HCT116 (cell line): ENCODE results near the gene SCYGR4. TPM values are rescaled to one million over a fixed set of nuclear protein-coding genes. Genes with fewer than 3 reads are reported as not detected.

Experiments
- ATAC-seq: fragments of 200-7000 bp; cut with Tn5 transposase; 2 replicates; pipeline ENCODE4 v1.9.1; 2020; ENCODE audit warnings: mild to moderate bottlenecking, moderate library complexity
- BruUV-seq: library from RNA; stranded (reverse); fragments of 400-500 nt; replicated peaks from 2 replicates; lab custom pipeline; 2021; lab: Mats Ljungman, UMichigan
- CTCF ChIA-PET: fragments of 300-600 bp; sonication (Branson Sonifier 250); formaldehyde crosslinking; loops from one replicate; lab custom pipeline; 2021; ENCODE audit warnings: antibody characterized with exemption; lab: Charles Lee
- POLR2A ChIA-PET: fragments of 300-600, 350-600 bp; sonication (Branson Sonifier 250); formaldehyde crosslinking; loops from one replicate; lab custom pipeline; 2021; ENCODE audit warnings: antibody characterized with exemption; lab: Charles Lee
- RAD21 ChIA-PET, 2 experiments: fragments of 300-600 bp; sonication (Branson Sonifier 250); formaldehyde crosslinking; loops; one replicate each; lab custom pipeline; 2023; ENCODE audit warnings: low total read pairs in 2 of 2; ENCODE audit not compliant: uncharacterized antibody in 2 of 2, unreplicated experiment in 2 of 2, low non-redundant PET in 1 of 2; lab: Charles Lee
- DNase-seq: peaks from one replicate; pipeline ENCODE4 v3.0.0-alpha.2; 2010; ENCODE audit warnings: low read depth, low spot score
- H2AFZ ChIP-seq: fragments of 200-600 bp; shearing (Covaris generic), sonication (generic); 2 replicates; pipeline ENCODE4 v1.6.1; 2017; ENCODE audit warnings: low read depth, mixed run types, mixed read lengths, antibody characterized with exemption, low read length; ENCODE audit not compliant: poor library complexity, severe bottlenecking
- H3K27ac ChIP-seq: 2 replicates; pipeline ENCODE4 v1.5.1; 2012; ENCODE audit warnings: low read depth, low read length
- H3K27me3 ChIP-seq: fragments of 200-600 bp; sonication (generic); 2 replicates; pipeline ENCODE4 v1.6.1; 2016; ENCODE audit warnings: mixed run types, low read length, mixed read lengths; ENCODE audit not compliant: insufficient read depth
- H3K36me3 ChIP-seq, 2 experiments: fragments of 200-500 bp in 1 of 2; fragments of 200-600 bp in 1 of 2; sonication (Bioruptor generic) in 1 of 2; sonication (generic) in 1 of 2; 2 replicates each; pipeline versions ENCODE4 v1.5.1 to v1.6.1; 2014 to 2016; ENCODE audit warnings: low read length in 2 of 2, inconsistent platforms in 1 of 2, mixed read lengths in 1 of 2, mixed run types in 1 of 2; ENCODE audit not compliant: insufficient read depth in 2 of 2, control insufficient read depth in 1 of 2
- H3K4me1 ChIP-seq, 2 experiments: fragments of 200-600 bp in 1 of 2; sonication (generic) in 1 of 2; 2 replicates each; pipeline versions ENCODE4 v1.5.1 to v1.6.1; 2012 to 2017; ENCODE audit warnings: low read length in 2 of 2, inconsistent platforms in 1 of 2, mild to moderate bottlenecking in 1 of 2, mixed read lengths in 1 of 2, mixed run types in 1 of 2, moderate library complexity in 1 of 2; ENCODE audit not compliant: insufficient read depth in 2 of 2, control insufficient read depth in 1 of 2
- H3K4me2 ChIP-seq: fragments of 200-600 bp; sonication (generic); 2 replicates; pipeline ENCODE4 v1.6.1; 2017; ENCODE audit warnings: mixed run types, low read length, mixed read lengths
- H3K4me3 ChIP-seq, 2 experiments: fragments of 200-600 bp in 1 of 2; sonication (generic) in 1 of 2; replicated peaks in 1 of 2; 2 replicates each; pipeline ENCODE4 v1.5.1; 2011 to 2016; ENCODE audit warnings: low read length in 2 of 2, control low read depth in 1 of 2, low read depth in 1 of 2, mild to moderate bottlenecking in 1 of 2, mixed read lengths in 1 of 2, mixed run types in 1 of 2
- H3K79me2 ChIP-seq: fragments of 200-600 bp; sonication (generic); 2 replicates; pipeline ENCODE4 v1.6.1; 2017; ENCODE audit warnings: mild to moderate bottlenecking, mixed run types, low read length, moderate library complexity, mixed read lengths; ENCODE audit not compliant: insufficient read depth
- H3K9ac ChIP-seq: fragments of 200-600 bp; sonication (generic); 2 replicates; pipeline ENCODE4 v1.6.1; 2016; ENCODE audit warnings: low read length, mixed read lengths
- H3K9me2 ChIP-seq: fragments of 200-600 bp; sonication (generic), shearing (Covaris generic); 2 replicates; pipeline ENCODE4 v1.6.1; 2017; ENCODE audit warnings: mixed run types, mild to moderate bottlenecking, moderate library complexity; ENCODE audit not compliant: insufficient read depth
- H3K9me3 ChIP-seq, 2 experiments: fragments of 200-500 bp in 1 of 2; fragments of 200-600 bp in 1 of 2; sonication (Bioruptor generic) in 1 of 2; sonication (generic) in 1 of 2; 2 replicates each; pipeline ENCODE4 v1.6.1; 2014 to 2017; ENCODE audit warnings: low read length in 2 of 2, mixed read lengths in 2 of 2, inconsistent platforms in 1 of 2, low read depth in 1 of 2, mild to moderate bottlenecking in 1 of 2, mixed run types in 1 of 2, moderate library complexity in 1 of 2; ENCODE audit not compliant: control insufficient read depth in 1 of 2, insufficient read depth in 1 of 2
- H4K20me1 ChIP-seq: fragments of 200-600 bp; sonication (generic), shearing (Covaris generic); 2 replicates; pipeline ENCODE4 v1.6.1; 2017; ENCODE audit warnings: mixed run types, mild to moderate bottlenecking, moderate library complexity; ENCODE audit not compliant: insufficient read depth
- ATF3 ChIP-seq: IDR thresholded peaks from 2 replicates; pipeline ENCODE4 v1.6.1; 2012
- CBX3 ChIP-seq: IDR thresholded peaks from 2 replicates; pipeline ENCODE4 v1.6.1; 2012; ENCODE audit warnings: low read depth
- CEBPB ChIP-seq: IDR thresholded peaks from 2 replicates; pipeline ENCODE4 v1.6.1; 2012; ENCODE audit warnings: low read depth
- CTCF ChIP-seq, 3 experiments: fragments of 200-600 bp in 1 of 3; sonication (generic) in 1 of 3; IDR thresholded peaks in 2 of 3; conservative IDR thresholded peaks in 1 of 3; 2 replicates each; pipeline ENCODE4 v1.5.1; 2012 to 2017; ENCODE audit warnings: low read depth in 2 of 3, low read length in 2 of 3, antibody characterized with exemption in 1 of 3, borderline replicate concordance in 1 of 3, control low read depth in 1 of 3, mild to moderate bottlenecking in 1 of 3, mixed read lengths in 1 of 3, mixed run types in 1 of 3, moderate library complexity in 1 of 3; ENCODE audit not compliant: insufficient read depth in 1 of 3
- ELF1 ChIP-seq: IDR thresholded peaks from 2 replicates; pipeline ENCODE4 v1.6.1; 2012; ENCODE audit warnings: low read depth, borderline replicate concordance
- JUND ChIP-seq: IDR thresholded peaks from 2 replicates; pipeline ENCODE4 v1.6.1; 2012
- RAD21 ChIP-seq: IDR thresholded peaks from 2 replicates; pipeline ENCODE4 v1.6.1; 2012; ENCODE audit warnings: low read depth, mild to moderate bottlenecking
- SIN3A ChIP-seq: IDR thresholded peaks from 2 replicates; pipeline ENCODE4 v1.6.1; 2012; ENCODE audit warnings: low read depth
- TCF7L2 ChIP-seq: IDR thresholded peaks from 2 replicates; pipeline ENCODE4 v1.7.0; 2011; ENCODE audit warnings: borderline replicate concordance, inconsistent platforms; ENCODE audit not compliant: insufficient read depth, insufficient read length; ENCODE audit errors: extremely low read depth
- ZBTB33 ChIP-seq: IDR thresholded peaks from 2 replicates; pipeline ENCODE4 v1.6.1; 2011; ENCODE audit warnings: mild to moderate bottlenecking, low read length, moderate library complexity; ENCODE audit not compliant: insufficient replicate concordance; ENCODE audit errors: extremely low read depth
- intact Hi-C: fragments of 100-400 bp; cut with micrococcal nuclease; formaldehyde crosslinking; loops from 2 replicates; pipeline ENCODE4 v1.10.0; 2022
- total RNA-seq: library from RNA; stranded (reverse); gene quantifications from one replicate; pipeline ENCODE4 v1.2.1, GENCODE V29; 2021; ENCODE audit not compliant: unreplicated experiment

The SCYGR4 gene
- total RNA-seq, 1 experiment from 2014 or later = not detected

- TF ChIP-seq CTCF (IDR thresholded peaks at IDR 0.05 in 2 of 3, conservative IDR thresholded peaks at IDR 0.05 in 1 of 3; ENCODE audit: borderline replicate concordance in 1 of 3, insufficient read depth in 1 of 3, low read depth in 2 of 3, low read length in 2 of 3) = no peak
Measured at GRCh38 chr2:227634201-227634600, 16.9 kb downstream of the SCYGR4 start (continued).

- no peaks in the 10 kb centered on the region for H3K79me2 ChIP-seq
- no peaks in the 10 kb centered on the region for H3K4me1 ChIP-seq
- ATAC-seq (no peak), DNase-seq (no peak)
- H3K27ac ChIP-seq = no peak overlapping the region
- POLR2A ChIA-PET = no interaction called here
- no peak overlapping the region for H3K4me3 ChIP-seq
- TF ChIP-seq RAD21 = no peak
- H3K4me2 ChIP-seq = no peak overlapping the region
- no peaks in the 10 kb centered on the region for H3K9me2 ChIP-seq
- CTCF ChIA-PET = no interaction called here
- H3K36me3 ChIP-seq = no peaks in the 10 kb centered on the region
- intact Hi-C loops = no loop called here
- H2AFZ ChIP-seq = no peak overlapping the region
- H4K20me1 ChIP-seq = no peaks in the 10 kb centered on the region
- H3K27me3 ChIP-seq = no peaks in the 10 kb centered on the region
- no TSS peak for BruUV-seq
- H3K9ac ChIP-seq = no peak overlapping the region
- H3K9me3 ChIP-seq = no peaks in the 10 kb centered on the region
- RAD21 ChIA-PET = no interaction called here
Measured at GRCh38 chr2:227642656-227643055, 25.4 kb downstream of the SCYGR4 start.

GRCh38 chr2:227643990-227644551, 26.8 kb downstream of the SCYGR4 start:
- no TSS peak for BruUV-seq
- DNase-seq (no peak), ATAC-seq (no peak)
- CTCF ChIA-PET = interaction anchor here (0.8 kb wide), 1 partner anchor 14 kb away, joined by 5 read pairs; no protein-coding TSS in a partner anchor
- no peaks in the 10 kb centered on the region for H3K36me3 ChIP-seq
- POLR2A ChIA-PET = no interaction called here
- no peak overlapping the region for H3K27ac ChIP-seq
- no peaks in the 10 kb centered on the region for H3K9me2 ChIP-seq
- no peak overlapping the region for H3K9ac ChIP-seq
- RAD21 ChIA-PET = no interaction called here
- H3K9me3 ChIP-seq = no peaks in the 10 kb centered on the region
- intact Hi-C loops = no loop called here
- H3K4me3 ChIP-seq = no peak overlapping the region
- H3K4me2 ChIP-seq = no peak overlapping the region
- no peak overlapping the region for H2AFZ ChIP-seq
- H3K4me1 ChIP-seq = no peaks in the 10 kb centered on the region
- H3K79me2 ChIP-seq = no peaks in the 10 kb centered on the region
- H4K20me1 ChIP-seq = no peaks in the 10 kb centered on the region
- no peaks in the 10 kb centered on the region for H3K27me3 ChIP-seq
- no peak for TF ChIP-seq ELF1
- no peak for TF ChIP-seq ZBTB33
- no peak for TF ChIP-seq SIN3A
- TF ChIP-seq CEBPB = no peak
- TF ChIP-seq TCF7L2 = no peak
- no peak for TF ChIP-seq CBX3
- no peak for TF ChIP-seq ATF3
- peak in 2 of 3 experiments; percentile 10 to 53; a peak in 2 of 6 replicates for TF ChIP-seq CTCF (IDR thresholded peaks at IDR 0.05 in 2 of 3, conservative IDR thresholded peaks at IDR 0.05 in 1 of 3; ENCODE audit: borderline replicate concordance in 1 of 3, insufficient read depth in 1 of 3, low read depth in 2 of 3, low read length in 2 of 3)
- peak; percentile 29; the same call in 1 of the 2 replicates for TF ChIP-seq RAD21
- no peak for TF ChIP-seq JUND
